ENCODE data around the gene AMHR2.

GRCh38 chr12:53410951-53411350 lies 12.7 kb upstream of the AMHR2 start:
- TF ChIP-seq ZNF282 (CRISPR knock-in tag; IDR thresholded peaks at IDR 0.05) (no peak), GABPA (tag; conservative IDR thresholded peaks at IDR 0.05; ENCODE audit: low read depth) (no peak), HCFC1 (IDR thresholded peaks at IDR 0.05; ENCODE audit: low read depth, low read length) (no peak), HEY1 (CRISPR knock-in tag; IDR thresholded peaks at IDR 0.05; ENCODE audit: borderline replicate concordance) (no peak), ZNF175 (CRISPR knock-in tag; IDR thresholded peaks at IDR 0.05; ENCODE audit: low read depth) (no peak), RBM15 (IDR thresholded peaks at IDR 0.05; ENCODE audit: insufficient read depth, low read length) (no peak), SNIP1 (IDR thresholded peaks at IDR 0.05; ENCODE audit: low read depth) (no peak), HDAC2 (IDR thresholded peaks at IDR 0.05) (no peak), ZNF12 (CRISPR knock-in tag; IDR thresholded peaks at IDR 0.05) (no peak), MBD2 (IDR thresholded peaks at IDR 0.05; ENCODE audit: borderline replicate concordance, low read depth) (no peak)
- TF ChIP-seq, protein P1, sequence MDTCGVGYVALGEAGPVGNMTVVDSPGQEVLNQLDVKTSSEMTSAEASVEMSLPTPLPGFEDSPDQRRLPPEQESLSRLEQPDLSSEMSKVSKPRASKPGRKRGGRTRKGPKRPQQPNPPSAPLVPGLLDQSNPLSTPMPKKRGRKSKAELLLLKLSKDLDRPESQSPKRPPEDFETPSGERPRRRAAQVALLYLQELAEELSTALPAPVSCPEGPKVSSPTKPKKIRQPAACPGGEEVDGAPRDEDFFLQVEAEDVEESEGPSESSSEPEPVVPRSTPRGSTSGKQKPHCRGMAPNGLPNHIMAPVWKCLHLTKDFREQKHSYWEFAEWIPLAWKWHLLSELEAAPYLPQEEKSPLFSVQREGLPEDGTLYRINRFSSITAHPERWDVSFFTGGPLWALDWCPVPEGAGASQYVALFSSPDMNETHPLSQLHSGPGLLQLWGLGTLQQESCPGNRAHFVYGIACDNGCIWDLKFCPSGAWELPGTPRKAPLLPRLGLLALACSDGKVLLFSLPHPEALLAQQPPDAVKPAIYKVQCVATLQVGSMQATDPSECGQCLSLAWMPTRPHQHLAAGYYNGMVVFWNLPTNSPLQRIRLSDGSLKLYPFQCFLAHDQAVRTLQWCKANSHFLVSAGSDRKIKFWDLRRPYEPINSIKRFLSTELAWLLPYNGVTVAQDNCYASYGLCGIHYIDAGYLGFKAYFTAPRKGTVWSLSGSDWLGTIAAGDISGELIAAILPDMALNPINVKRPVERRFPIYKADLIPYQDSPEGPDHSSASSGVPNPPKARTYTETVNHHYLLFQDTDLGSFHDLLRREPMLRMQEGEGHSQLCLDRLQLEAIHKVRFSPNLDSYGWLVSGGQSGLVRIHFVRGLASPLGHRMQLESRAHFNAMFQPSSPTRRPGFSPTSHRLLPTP (IDR thresholded peaks at IDR 0.05; ENCODE audit: borderline replicate concordance, extremely low read depth, insufficient read length), result no peak
- TF ChIP-seq, protein P2, sequence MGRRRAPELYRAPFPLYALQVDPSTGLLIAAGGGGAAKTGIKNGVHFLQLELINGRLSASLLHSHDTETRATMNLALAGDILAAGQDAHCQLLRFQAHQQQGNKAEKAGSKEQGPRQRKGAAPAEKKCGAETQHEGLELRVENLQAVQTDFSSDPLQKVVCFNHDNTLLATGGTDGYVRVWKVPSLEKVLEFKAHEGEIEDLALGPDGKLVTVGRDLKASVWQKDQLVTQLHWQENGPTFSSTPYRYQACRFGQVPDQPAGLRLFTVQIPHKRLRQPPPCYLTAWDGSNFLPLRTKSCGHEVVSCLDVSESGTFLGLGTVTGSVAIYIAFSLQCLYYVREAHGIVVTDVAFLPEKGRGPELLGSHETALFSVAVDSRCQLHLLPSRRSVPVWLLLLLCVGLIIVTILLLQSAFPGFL (CRISPR knock-in tag; IDR thresholded peaks at IDR 0.05), result no peak
- TF ChIP-seq, protein P3, sequence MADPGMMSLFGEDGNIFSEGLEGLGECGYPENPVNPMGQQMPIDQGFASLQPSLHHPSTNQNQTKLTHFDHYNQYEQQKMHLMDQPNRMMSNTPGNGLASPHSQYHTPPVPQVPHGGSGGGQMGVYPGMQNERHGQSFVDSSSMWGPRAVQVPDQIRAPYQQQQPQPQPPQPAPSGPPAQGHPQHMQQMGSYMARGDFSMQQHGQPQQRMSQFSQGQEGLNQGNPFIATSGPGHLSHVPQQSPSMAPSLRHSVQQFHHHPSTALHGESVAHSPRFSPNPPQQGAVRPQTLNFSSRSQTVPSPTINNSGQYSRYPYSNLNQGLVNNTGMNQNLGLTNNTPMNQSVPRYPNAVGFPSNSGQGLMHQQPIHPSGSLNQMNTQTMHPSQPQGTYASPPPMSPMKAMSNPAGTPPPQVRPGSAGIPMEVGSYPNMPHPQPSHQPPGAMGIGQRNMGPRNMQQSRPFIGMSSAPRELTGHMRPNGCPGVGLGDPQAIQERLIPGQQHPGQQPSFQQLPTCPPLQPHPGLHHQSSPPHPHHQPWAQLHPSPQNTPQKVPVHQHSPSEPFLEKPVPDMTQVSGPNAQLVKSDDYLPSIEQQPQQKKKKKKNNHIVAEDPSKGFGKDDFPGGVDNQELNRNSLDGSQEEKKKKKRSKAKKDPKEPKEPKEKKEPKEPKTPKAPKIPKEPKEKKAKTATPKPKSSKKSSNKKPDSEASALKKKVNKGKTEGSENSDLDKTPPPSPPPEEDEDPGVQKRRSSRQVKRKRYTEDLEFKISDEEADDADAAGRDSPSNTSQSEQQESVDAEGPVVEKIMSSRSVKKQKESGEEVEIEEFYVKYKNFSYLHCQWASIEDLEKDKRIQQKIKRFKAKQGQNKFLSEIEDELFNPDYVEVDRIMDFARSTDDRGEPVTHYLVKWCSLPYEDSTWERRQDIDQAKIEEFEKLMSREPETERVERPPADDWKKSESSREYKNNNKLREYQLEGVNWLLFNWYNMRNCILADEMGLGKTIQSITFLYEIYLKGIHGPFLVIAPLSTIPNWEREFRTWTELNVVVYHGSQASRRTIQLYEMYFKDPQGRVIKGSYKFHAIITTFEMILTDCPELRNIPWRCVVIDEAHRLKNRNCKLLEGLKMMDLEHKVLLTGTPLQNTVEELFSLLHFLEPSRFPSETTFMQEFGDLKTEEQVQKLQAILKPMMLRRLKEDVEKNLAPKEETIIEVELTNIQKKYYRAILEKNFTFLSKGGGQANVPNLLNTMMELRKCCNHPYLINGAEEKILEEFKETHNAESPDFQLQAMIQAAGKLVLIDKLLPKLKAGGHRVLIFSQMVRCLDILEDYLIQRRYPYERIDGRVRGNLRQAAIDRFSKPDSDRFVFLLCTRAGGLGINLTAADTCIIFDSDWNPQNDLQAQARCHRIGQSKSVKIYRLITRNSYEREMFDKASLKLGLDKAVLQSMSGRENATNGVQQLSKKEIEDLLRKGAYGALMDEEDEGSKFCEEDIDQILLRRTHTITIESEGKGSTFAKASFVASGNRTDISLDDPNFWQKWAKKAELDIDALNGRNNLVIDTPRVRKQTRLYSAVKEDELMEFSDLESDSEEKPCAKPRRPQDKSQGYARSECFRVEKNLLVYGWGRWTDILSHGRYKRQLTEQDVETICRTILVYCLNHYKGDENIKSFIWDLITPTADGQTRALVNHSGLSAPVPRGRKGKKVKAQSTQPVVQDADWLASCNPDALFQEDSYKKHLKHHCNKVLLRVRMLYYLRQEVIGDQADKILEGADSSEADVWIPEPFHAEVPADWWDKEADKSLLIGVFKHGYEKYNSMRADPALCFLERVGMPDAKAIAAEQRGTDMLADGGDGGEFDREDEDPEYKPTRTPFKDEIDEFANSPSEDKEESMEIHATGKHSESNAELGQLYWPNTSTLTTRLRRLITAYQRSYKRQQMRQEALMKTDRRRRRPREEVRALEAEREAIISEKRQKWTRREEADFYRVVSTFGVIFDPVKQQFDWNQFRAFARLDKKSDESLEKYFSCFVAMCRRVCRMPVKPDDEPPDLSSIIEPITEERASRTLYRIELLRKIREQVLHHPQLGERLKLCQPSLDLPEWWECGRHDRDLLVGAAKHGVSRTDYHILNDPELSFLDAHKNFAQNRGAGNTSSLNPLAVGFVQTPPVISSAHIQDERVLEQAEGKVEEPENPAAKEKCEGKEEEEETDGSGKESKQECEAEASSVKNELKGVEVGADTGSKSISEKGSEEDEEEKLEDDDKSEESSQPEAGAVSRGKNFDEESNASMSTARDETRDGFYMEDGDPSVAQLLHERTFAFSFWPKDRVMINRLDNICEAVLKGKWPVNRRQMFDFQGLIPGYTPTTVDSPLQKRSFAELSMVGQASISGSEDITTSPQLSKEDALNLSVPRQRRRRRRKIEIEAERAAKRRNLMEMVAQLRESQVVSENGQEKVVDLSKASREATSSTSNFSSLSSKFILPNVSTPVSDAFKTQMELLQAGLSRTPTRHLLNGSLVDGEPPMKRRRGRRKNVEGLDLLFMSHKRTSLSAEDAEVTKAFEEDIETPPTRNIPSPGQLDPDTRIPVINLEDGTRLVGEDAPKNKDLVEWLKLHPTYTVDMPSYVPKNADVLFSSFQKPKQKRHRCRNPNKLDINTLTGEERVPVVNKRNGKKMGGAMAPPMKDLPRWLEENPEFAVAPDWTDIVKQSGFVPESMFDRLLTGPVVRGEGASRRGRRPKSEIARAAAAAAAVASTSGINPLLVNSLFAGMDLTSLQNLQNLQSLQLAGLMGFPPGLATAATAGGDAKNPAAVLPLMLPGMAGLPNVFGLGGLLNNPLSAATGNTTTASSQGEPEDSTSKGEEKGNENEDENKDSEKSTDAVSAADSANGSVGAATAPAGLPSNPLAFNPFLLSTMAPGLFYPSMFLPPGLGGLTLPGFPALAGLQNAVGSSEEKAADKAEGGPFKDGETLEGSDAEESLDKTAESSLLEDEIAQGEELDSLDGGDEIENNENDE (IDR thresholded peaks at IDR 0.05; ENCODE audit: low read depth, low read length), result no peak

Measured in K562 (cell line).